GM19240 (cell line): ENCODE data around the gene NEDD4.
A peak's percentile ranks its signal among the peaks of the same experiment; 100 is the strongest.
"Not testable (repeated sequence)": the region's sequence is repeated elsewhere in the genome, so short reads cannot be mapped to it uniquely, and the experiment has no call there.

Experiments
- DNase-seq: peaks from one replicate; pipeline ENCODE4 v3.0.0; 2011; ENCODE audit warnings: low spot score; ENCODE audit not compliant: insufficient read length

The NEDD4 gene

GRCh38 chr15:55897560-55898336, 95.7 kb downstream of the NEDD4 start:
- no peak for DNase-seq

- no peak for DNase-seq
Observed at GRCh38 chr15:55894399-55894965, 98.9 kb downstream of the NEDD4 start.

- no peak for DNase-seq
Observed at GRCh38 chr15:55893852-55894251, 99.6 kb downstream of the NEDD4 start.

DNA sequence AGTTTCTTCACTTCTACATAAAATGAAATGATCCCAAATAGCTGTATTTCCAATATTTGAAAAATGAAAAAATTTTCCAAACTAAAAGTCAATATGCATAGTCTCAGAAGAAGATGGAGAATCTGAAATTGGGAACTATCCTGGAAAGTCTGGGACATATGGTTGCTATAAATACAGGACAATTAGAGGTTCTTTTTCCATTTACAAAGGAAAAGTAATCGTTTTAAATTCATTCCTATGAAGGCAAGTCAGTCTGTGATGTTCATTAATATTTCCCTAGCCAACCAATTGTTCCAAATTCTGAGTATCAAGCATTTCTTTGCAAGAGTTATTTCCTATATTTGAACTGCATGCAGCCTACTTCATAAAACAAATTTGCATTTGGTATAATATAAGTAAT, 102.2 kb downstream of the NEDD4 start:
- DNase-seq = no peak

DNA sequence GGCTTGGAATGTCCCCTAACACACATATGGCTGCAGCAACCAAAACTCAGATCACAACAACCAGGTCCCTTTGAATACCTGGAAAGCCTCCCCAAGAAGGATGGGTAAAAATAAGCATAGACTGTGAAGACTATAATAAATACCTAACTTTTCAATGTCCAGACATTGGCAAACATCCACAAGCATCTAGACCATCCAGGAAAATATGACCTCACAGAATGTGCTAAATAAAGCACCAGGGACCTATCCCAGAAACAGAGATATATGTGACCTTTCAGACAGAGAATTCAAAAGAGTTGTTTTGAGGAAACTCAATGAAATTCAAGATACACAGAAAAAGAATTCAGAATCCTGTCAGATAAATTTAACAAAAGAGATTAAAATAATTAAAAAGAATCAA, 109.2 kb downstream of the NEDD4 start:
- DNase-seq = no peak

- no peak for DNase-seq
Observed at GRCh38 chr15:55879181-55879580, 114.2 kb downstream of the NEDD4 start.

DNA sequence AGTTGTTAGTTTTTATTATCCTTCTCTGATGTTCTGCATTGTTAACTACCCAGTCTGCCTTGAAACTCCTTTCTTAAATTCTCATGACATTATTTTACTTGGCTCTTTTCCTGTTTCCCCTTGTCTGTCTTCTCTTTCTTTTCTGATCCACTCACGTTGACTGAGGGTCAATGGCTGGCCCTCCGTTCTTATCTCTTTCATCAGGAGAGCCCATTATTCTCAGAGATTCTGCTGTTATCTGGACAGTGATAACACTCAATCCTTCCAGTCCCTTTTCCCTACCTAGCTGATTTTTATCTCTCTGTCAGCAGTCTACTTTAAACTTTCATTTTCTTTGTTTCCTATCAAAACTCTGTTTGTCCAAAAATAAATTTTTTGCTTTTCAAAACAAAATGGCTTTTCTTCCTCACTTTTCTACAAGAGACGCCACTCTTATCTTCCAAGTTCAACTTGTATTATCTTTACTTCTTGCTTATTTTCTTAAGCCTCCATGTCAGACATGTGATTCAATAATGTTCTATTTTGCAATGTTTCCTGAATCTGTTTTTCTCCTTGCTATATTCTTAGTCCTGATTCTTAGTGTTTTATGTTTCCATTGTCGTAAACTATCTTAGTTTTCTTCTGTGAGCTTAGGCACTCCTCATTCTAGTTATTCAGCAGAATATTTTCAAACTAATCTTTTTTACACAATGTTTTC, 120.2 kb downstream of the NEDD4 start:
- DNase-seq = no peak

GRCh38 chr15:55872471-55872870, 120.9 kb downstream of the NEDD4 start:
- no peak for DNase-seq

GRCh38 chr15:55869660-55870059, 123.8 kb downstream of the NEDD4 start:
- no peak for DNase-seq

DNA sequence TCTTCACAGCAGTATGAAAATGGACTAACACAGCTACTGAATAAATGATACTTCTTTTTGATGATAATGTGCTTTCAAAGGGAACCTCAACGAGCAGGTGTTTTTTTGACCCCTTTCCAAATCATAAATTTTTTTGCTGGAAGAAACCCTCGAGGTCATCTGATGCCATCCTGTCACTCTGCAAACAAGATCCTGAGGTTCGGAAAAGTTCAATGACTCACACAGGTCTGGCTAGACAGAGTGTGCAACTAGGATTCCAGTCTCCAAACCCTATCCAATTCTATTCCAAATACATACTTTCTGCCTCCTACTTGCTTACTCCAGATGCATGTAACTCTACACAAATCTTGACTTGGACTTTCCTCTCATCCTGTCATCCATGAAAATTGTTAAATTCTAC, 124.7 kb downstream of the NEDD4 start:
- DNase-seq = no peak

- DNase-seq = not testable (repeated sequence)
Observed at GRCh38 chr15:55868291-55868690, 125.1 kb downstream of the NEDD4 start.

DNA sequence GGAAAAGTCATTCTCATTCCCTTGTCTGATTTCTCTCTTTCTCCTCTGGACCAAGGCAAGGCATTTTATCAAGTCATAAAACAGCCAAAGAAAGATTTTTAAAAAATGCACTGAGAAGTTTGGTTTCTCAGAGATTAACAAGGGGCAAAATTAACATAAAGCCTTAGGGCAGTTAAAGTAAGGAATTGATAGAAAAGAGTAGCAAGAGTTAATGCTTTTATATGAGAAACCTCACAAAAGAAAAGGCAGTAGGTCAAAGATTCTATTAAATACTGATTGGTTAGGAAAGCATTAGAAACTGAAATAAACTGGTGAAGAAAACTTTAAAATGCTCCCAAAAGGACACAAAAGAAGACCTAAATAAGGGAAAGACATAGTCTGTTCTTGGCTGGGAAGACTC, 129.5 kb downstream of the NEDD4 start:
- no peak for DNase-seq

DNA sequence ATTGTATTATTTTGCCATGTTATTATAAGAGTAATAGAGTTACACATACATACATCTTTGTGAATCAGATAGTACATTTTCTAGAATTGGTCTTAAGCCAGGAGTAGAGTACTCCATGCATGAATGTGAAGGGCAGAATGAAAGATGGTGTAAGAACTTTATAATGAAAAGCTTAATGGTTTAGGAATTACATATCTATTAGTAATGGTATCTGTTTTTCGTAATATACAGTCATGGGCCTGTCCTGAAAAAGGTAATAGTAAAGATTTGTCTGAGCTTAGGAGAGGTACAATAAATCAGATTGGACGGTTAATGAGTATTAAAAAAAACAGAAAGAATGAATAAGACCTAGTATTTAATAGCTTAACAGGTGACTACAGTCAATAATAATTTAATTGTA, 132.3 kb downstream of the NEDD4 start:
- DNase-seq = no peak

GRCh38 chr15:55860468-55860867, 132.9 kb downstream of the NEDD4 start:
- no peak for DNase-seq

- DNase-seq = no peak
Observed at GRCh38 chr15:55859681-55860080, 133.7 kb downstream of the NEDD4 start.

DNA sequence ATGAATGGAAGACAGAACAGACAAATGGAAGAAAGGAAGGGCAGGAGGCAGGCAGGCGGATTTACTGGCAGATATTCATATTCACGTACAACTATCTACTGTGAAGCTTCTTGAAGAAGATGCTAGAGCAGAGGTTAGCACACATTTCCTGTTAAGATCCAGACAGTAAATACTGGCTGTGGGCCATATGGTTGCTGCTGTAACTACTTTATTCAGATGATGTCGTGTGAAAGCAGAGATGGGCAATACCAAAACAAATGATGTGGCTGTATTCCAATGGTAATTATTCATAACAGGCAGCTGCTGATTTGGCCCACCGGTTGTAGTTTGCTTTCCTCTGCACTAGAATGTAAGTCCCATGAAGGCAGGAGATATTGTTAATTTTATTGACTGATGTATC, 134.8 kb downstream of the NEDD4 start:
- no peak for DNase-seq

DNA sequence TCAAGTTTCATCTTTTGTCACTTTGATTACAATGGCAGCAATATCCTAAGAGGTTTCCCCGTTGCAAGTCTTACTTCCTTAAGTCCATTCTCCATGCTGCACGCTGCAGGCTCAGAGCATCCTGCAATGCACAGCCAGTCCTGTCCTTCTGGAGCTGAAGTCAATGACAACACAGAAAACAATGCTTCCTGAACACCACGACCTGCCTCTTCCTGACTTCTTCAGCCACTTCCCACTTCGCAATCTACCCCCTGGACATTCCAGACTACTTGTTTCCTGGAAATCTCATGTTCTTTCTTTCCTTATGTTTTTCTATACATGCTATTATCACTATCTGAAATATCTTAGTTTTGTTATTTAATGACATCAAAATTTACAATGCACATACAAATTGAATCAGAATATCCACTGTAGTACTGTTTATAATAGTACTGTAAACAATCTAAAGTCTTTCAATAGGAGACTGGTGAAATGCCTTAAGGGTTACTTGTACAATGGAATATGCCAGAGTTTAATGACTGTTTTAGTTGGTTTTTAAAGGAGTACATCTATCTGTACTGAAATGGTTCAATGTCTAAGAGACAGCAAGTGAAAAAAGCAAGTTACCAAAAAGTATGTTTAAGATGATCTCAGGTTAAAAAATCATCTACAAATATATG, 136.8 kb downstream of the NEDD4 start:
- no peak for DNase-seq

DNA sequence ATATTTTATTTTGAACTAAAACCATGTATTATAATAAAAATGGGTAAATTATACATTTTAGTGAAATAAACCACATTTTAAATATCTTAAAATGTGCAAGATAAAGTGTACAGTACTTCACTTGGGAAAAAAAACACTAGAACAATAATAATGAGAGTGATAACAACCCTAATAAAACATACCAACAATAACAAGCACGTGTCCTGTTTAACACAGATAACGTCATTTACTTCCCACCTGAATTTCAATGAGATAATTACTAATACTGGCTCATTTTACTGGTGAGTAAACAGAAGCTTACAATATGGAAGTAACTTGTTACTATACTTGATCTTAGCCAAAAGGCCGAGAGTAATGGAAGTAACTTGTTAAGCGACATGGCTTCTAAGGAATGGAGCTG, 140.3 kb downstream of the NEDD4 start:
- no peak for DNase-seq

- peak; percentile 8 for DNase-seq
Observed at GRCh38 chr15:55846116-55846707, 147.2 kb downstream of the NEDD4 start.

- not testable (repeated sequence) for DNase-seq
Observed at GRCh38 chr15:55842897-55843296, 150.5 kb downstream of the NEDD4 start.

GRCh38 chr15:55835866-55836265, 157.5 kb downstream of the NEDD4 start:
- no peak for DNase-seq

DNA sequence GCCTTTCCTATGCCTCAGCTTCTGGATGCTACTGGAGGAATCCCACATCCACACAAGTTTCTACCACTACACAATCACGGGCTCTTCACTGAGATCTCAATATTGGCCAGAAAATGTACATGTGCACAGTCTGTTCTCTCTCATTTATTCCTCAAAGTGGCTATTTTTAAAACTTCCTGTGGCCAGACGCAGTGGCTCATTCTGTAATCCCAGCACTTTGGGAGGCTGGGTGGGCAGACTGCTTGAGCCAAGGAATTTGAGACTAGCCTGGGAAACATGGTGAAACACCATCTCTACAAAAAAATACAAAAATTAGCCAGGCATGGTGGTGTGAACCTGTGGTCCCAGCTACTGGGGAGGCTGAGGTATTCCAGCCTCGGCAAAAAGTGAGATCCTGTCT, 159.1 kb downstream of the NEDD4 start:
- DNase-seq = no peak
